IgD-negative memory B cell (primary cell): Measurements from ENCODE around the gene ATG7. TPM values are rescaled to one million over a fixed set of nuclear protein-coding genes. Genes with fewer than 3 reads are reported as not detected.

Experiments used
- H3K27ac Mint-ChIP-seq, 3 donors: one replicate each; pipeline ENCODE4 v1.8.0; 2020 to 2022; ENCODE audit warnings: mild to moderate bottlenecking in 3 of 3, mixed read lengths in 3 of 3, moderate library complexity in 1 of 3
- H3K27me3 Mint-ChIP-seq: one replicate; pipeline ENCODE4 v1.8.0; 2021; ENCODE audit warnings: mixed read lengths
- H3K36me3 Mint-ChIP-seq: one replicate; pipeline ENCODE4 v1.8.0; 2020; ENCODE audit warnings: mild to moderate bottlenecking, mixed read lengths
- H3K4me1 Mint-ChIP-seq, 3 donors: one replicate each; pipeline ENCODE4 v1.8.0; 2020 to 2022; ENCODE audit warnings: mixed read lengths in 3 of 3, mild to moderate bottlenecking in 1 of 3
- H3K4me3 Mint-ChIP-seq, 4 donors: one replicate each; pipeline ENCODE4 v1.8.0; 2020 to 2022; ENCODE audit warnings: mild to moderate bottlenecking in 4 of 4, mixed read lengths in 4 of 4, moderate library complexity in 3 of 4
- H3K9me3 Mint-ChIP-seq, 3 donors: one replicate each; pipeline ENCODE4 v1.8.0; 2020 to 2021; ENCODE audit warnings: mixed read lengths in 3 of 3, mild to moderate bottlenecking in 1 of 3
- polyA plus RNA-seq: library from polyadenylated mRNA; unstranded; fragments of 300-500 nt; fragmentation: Illumina TruSeq; gene quantifications from one replicate; pipeline ENCODE4 v1.2.3, GENCODE V29; 2021

ATG7 gene
- polyA plus RNA-seq, 1 donor from 2014 or later: 18.1 TPM

GRCh38 chr3:11542551-11542950 is 270.4 kb downstream of the ATG7 start:
- no peaks in the 10 kb centered on the region for H3K27me3 Mint-ChIP-seq
- H3K36me3 Mint-ChIP-seq: peaks cover 6% of the 10 kb centered on the region
- H3K4me3 Mint-ChIP-seq: no peak overlapping the region
- no peaks in the 10 kb centered on the region for H3K9me3 Mint-ChIP-seq
- H3K4me1 Mint-ChIP-seq: peaks cover 0 to 2% (median 0%) of the 10 kb centered on the region in 3 donors
- no peak overlapping the region for H3K27ac Mint-ChIP-seq

DNA sequence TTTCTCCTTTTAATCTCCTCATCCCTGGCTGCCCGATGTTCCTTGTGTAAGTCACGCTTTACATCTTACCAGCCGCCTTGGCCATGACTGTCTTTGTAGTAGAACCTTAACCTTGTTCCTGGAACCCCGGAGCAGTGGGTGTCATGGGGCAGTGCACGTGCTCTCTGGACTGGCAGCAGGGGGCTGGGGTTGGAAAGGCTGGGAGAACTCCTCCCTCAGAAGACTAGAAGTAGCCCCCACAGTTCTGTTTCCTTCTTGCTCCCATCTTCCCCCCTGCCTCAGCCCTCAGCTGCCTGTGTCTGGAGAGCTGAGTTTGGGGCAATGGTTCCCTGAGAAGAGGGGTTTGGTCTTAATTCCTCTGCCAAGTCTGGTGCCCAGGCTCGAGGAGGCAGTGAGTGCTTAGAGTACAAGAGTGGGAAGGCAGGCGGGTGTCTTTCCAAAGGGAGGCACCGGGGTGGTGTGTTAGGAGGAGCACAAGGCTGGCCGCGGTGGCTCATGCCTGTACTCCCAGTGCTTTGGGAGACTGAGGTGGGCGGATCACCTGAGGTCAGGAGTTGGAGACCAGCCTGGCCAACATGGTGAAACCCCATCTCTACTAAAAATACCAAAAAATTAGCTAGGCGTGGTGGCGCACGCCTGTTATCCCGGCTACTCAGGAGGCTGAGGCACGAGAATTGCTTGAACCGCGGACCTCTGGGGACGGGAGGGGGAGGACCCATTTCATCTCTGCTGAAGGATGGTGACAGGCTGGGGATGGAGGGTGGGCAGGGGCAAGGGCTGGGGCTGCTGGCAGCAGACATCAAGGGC is 271.1 kb downstream of the ATG7 start:
- Mint-ChIP-seq H3K27me3 (no peaks in the 10 kb centered on the region), H3K4me1 (peaks cover 0 to 2% (median 0%) of the 10 kb centered on the region in 3 donors), H3K27ac (no peak overlapping the region), H3K4me3 (no peak overlapping the region), H3K9me3 (peaks cover 0 to 2% (median 0%) of the 10 kb centered on the region in 3 donors), H3K36me3 (peaks cover 6% of the 10 kb centered on the region)

DNA sequence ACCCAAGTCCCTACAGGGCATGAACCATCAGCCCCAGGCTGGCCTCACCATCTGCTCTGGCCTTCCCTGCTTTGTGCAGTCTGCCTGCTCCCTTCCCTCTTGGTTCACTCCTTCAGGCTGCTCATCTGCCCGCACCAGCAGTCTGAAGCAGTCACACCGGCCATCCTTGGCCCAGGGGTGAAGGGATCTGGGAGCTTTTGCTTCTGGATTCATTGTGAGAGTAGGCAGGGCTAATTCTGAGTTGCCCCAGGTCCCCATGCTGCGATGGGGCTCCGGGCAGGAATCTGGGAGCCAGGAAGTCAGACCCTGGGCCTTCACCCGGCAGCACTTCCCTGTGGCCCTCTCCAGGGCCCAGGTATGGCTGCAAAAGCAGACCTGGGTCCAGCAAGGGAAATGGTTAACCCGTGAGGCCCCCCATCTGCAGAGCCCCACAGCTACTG is 271.8 kb downstream of the ATG7 start:
- H3K4me1 Mint-ChIP-seq: peaks cover 0 to 4% (median 2%) of the 10 kb centered on the region in 3 donors
- peaks cover 0 to 2% (median 0%) of the 10 kb centered on the region in 3 donors for H3K9me3 Mint-ChIP-seq
- H3K27me3 Mint-ChIP-seq: no peaks in the 10 kb centered on the region
- H3K27ac Mint-ChIP-seq: no peak overlapping the region
- H3K4me3 Mint-ChIP-seq: no peak overlapping the region
- peaks cover 6% of the 10 kb centered on the region for H3K36me3 Mint-ChIP-seq

GRCh38 chr3:11544412-11545181 is 272.4 kb downstream of the ATG7 start:
- Mint-ChIP-seq H3K9me3 (peaks cover 0 to 2% (median 0%) of the 10 kb centered on the region in 3 donors), H3K27me3 (no peaks in the 10 kb centered on the region), H3K4me1 (peaks cover 2 to 10% (median 7%) of the 10 kb centered on the region in 3 donors), H3K36me3 (peaks cover 4% of the 10 kb centered on the region), H3K4me3 (no peak overlapping the region), H3K27ac (peak overlapping the region in 1 of 3 donors; percentile 67)

- Mint-ChIP-seq H3K4me1 (peaks cover 9 to 17% (median 14%) of the 10 kb centered on the region in 3 donors), H3K9me3 (peaks cover 0 to 2% (median 0%) of the 10 kb centered on the region in 3 donors), H3K4me3 (no peak overlapping the region), H3K27me3 (no peaks in the 10 kb centered on the region), H3K27ac (peak overlapping the region in 1 of 3 donors; percentile 67), H3K36me3 (peaks cover 4% of the 10 kb centered on the region)
Measured at GRCh38 chr3:11545186-11545851, 273.1 kb downstream of the ATG7 start.

DNA sequence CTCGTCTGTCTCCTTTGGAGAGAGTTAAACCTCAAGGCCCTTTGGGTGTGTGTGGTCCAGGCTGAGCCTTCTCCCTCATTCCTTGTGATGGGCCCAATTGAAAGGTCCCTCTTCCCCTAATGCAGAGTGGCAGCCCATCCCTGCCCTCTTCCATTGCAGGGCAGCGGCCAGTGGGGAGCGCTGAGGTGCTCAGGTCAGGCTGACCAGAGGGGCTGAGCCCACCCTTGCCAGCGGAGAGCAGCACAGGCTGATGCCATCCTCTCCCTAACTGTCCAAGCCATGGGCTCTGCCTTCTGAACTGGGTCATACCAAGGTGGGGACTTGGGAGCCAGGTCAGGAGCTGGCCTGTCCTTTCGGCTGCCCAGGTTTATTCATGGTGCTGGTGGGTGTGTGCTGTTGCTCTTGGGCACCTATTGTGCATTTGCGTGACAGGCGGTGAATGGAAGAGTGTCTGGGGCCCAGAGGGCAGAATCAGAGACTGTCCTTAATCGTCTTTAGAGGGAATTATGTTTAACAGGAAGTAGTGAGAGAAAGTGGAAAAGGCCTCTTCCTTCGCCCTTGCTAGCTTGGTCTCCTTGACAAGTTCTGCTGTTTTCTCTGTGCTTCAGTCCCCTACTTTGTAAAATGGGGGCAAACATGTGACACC is 274.6 kb downstream of the ATG7 start:
- no peak overlapping the region for H3K27ac Mint-ChIP-seq
- peaks cover 15 to 23% (median 17%) of the 10 kb centered on the region in 3 donors for H3K4me1 Mint-ChIP-seq
- peaks cover 4% of the 10 kb centered on the region for H3K36me3 Mint-ChIP-seq
- peaks cover 0 to 2% (median 0%) of the 10 kb centered on the region in 3 donors for H3K9me3 Mint-ChIP-seq
- no peak overlapping the region for H3K4me3 Mint-ChIP-seq
- H3K27me3 Mint-ChIP-seq: no peaks in the 10 kb centered on the region

- Mint-ChIP-seq H3K4me3 (no peak overlapping the region), H3K27me3 (no peaks in the 10 kb centered on the region), H3K4me1 (peaks cover 15 to 23% (median 17%) of the 10 kb centered on the region in 3 donors), H3K27ac (peak overlapping the region in 1 of 3 donors; percentile 82), H3K9me3 (peaks cover 0 to 2% (median 0%) of the 10 kb centered on the region in 3 donors), H3K36me3 (peaks cover 6% of the 10 kb centered on the region)
Measured at GRCh38 chr3:11547498-11547897, 275.3 kb downstream of the ATG7 start.

DNA sequence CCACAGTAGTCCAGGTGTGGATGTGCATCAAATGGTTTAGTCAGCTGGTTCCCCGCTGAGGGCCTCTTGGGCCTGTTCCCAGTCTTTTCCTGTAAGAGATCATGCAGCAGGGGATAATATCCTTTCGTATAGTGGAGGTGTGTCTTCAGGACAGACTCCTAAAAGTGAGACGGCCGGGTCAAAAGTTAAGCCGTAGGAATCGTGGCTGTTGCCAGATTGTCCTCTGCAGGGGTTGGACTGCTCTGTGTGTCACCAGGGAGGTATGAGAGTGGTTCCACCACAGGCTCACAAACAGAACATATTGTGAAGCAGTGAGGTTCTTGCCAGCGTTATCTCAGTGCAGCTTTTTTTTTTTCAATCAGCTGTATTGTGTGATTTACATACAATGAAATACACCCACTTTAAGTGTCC is 276.5 kb downstream of the ATG7 start:
- Mint-ChIP-seq H3K4me3 (no peak overlapping the region), H3K9me3 (peaks cover 0 to 2% (median 0%) of the 10 kb centered on the region in 3 donors), H3K27ac (peak overlapping the region in 1 of 3 donors; percentile 82), H3K27me3 (no peaks in the 10 kb centered on the region), H3K36me3 (peaks cover 10% of the 10 kb centered on the region), H3K4me1 (peaks cover 15 to 23% (median 17%) of the 10 kb centered on the region in 3 donors)

GRCh38 chr3:11549580-11550140 is 277.5 kb downstream of the ATG7 start:
- Mint-ChIP-seq H3K4me3 (peak overlapping the region in 1 of 4 donors; percentile 43), H3K4me1 (peaks cover 15 to 23% (median 17%) of the 10 kb centered on the region in 3 donors), H3K9me3 (peaks cover 0 to 2% (median 0%) of the 10 kb centered on the region in 3 donors), H3K27me3 (no peaks in the 10 kb centered on the region), H3K36me3 (peaks cover 10% of the 10 kb centered on the region), H3K27ac (no peak overlapping the region)

DNA sequence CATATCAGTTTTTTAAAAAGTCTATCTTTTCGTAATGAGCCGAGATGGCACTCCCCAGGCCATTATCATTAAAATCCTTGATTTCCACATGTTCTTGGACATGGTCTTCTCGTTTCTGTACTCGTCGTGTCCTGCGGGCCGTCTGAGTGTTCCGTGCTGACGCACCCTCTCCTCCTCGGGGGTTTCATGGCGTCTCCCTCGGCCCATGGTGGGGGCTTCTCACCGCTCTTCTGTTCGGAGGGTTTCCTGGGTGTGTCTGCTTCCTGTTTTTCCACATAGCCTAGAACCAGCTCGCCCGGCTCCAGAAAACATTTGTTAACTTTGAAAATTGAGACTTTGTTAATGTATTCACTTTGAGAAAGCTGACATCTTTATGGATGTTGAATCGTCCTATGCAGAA is 278.8 kb downstream of the ATG7 start:
- H3K36me3 Mint-ChIP-seq: peaks cover 10% of the 10 kb centered on the region
- peaks cover 0 to 2% (median 0%) of the 10 kb centered on the region in 3 donors for H3K9me3 Mint-ChIP-seq
- H3K4me3 Mint-ChIP-seq: no peak overlapping the region
- H3K27me3 Mint-ChIP-seq: no peaks in the 10 kb centered on the region
- peaks cover 15 to 23% (median 17%) of the 10 kb centered on the region in 3 donors for H3K4me1 Mint-ChIP-seq
- no peak overlapping the region for H3K27ac Mint-ChIP-seq

GRCh38 chr3:11552289-11553264 is 280.4 kb downstream of the ATG7 start:
- peak overlapping the region in 1 of 4 donors; percentile 17 for H3K4me3 Mint-ChIP-seq
- H3K27me3 Mint-ChIP-seq: no peaks in the 10 kb centered on the region
- H3K36me3 Mint-ChIP-seq: peaks cover 6% of the 10 kb centered on the region
- H3K9me3 Mint-ChIP-seq: peaks cover 0 to 1% (median 0%) of the 10 kb centered on the region in 3 donors
- peak overlapping the region in 1 of 3 donors; percentile 39 for H3K27ac Mint-ChIP-seq
- H3K4me1 Mint-ChIP-seq: peaks cover 17 to 23% (median 17%) of the 10 kb centered on the region in 3 donors

GRCh38 chr3:11553436-11554235 is 281.4 kb downstream of the ATG7 start:
- Mint-ChIP-seq H3K4me1 (peaks cover 17 to 22% (median 20%) of the 10 kb centered on the region in 3 donors), H3K27me3 (no peaks in the 10 kb centered on the region), H3K27ac (no peak overlapping the region), H3K9me3 (no peaks in the 10 kb centered on the region), H3K4me3 (no peak overlapping the region), H3K36me3 (peaks cover 6% of the 10 kb centered on the region)
